H7 (cell line): ENCODE measurements around the gene LRRK1. TPM values are rescaled to one million over a fixed set of nuclear protein-coding genes. Genes with fewer than 3 reads are reported as not detected.
A peak's percentile ranks its signal among the peaks of the same experiment; 100 is the strongest.
"Not testable (repeated sequence)": the region's sequence is repeated elsewhere in the genome, so short reads cannot be mapped to it uniquely, and the experiment has no call there.

Experiments used
- DNase-seq: peaks from one replicate; pipeline ENCODE4 v3.0.0; 2012
- H3K27me3 ChIP-seq: 2 replicates; pipeline ENCODE4 v1.6.0; 2011; ENCODE audit warnings: mild to moderate bottlenecking, low read length; ENCODE audit not compliant: control insufficient read depth, insufficient read depth
- H3K36me3 ChIP-seq: replicated peaks from 2 replicates; pipeline ENCODE4 v1.5.1; 2011; ENCODE audit warnings: low read length; ENCODE audit not compliant: control insufficient read depth, insufficient read depth
- H3K4me3 ChIP-seq: 2 replicates; pipeline ENCODE4 v1.5.1; 2011; ENCODE audit warnings: low read depth, mild to moderate bottlenecking, control low read depth, low read length, moderate library complexity; ENCODE audit not compliant: insufficient read depth
- total RNA-seq: library from RNA; depleted of rRNA; stranded (reverse); fragments of >200 nt; shearing (Covaris generic); gene quantifications from 2 replicates; pipeline ENCODE4 v1.2.3, GENCODE V29; 2014

The LRRK1 gene
- total RNA-seq, 1 experiment from 2014 or later, result 3.3 TPM

DNA sequence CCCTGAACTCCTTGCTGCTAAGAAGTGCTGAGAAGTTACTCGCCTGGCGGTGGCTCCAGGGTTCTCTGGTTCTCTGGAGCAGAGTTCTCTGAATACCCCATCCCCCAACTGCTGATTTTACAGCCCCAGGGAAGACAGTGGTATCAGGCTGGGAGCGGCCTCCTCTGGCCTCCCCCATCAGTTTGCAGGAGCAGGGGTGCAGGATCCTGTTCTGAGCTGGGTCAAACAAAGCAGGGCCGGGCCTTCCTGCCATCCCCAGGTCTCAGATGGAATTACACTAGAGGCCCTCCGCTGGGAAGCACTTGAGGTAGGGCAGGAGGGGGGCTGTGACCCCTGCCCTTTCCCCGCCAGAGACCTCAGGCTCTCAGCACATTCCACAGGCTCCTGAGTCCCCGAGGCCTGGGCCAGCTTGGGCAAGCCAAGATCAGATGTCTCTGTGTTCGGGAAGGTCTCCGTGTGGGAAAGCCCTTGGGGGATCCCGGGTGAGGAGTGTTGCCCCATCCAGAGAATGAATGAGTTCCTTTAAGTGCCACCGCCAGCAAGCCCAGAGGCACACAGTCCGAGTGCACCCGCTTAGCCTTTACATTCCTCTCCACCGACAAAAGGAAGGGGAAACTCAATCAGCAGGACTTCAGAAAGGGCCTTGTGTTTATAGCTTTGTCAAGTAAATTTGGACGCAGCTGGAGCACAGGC, 149.9 kb downstream of the LRRK1 start:
- Histone ChIP-seq H3K27me3 (no peaks in the 10 kb centered on the region), H3K4me3 (no peak overlapping the region; the same call in 1 of the 2 replicates), H3K36me3 (peaks cover 1% of the 10 kb centered on the region; the same call in 1 of the 2 replicates)
- DNase-seq, result peak; percentile 92

- Histone ChIP-seq H3K27me3 (no peaks in the 10 kb centered on the region), H3K36me3 (peaks cover 1% of the 10 kb centered on the region; the same call in 1 of the 2 replicates), H3K4me3 (no peak overlapping the region)
- DNase-seq, result no peak
These were observed 150.5 kb downstream of the LRRK1 start for GRCh38 chr15:101069654-101069973.

DNA sequence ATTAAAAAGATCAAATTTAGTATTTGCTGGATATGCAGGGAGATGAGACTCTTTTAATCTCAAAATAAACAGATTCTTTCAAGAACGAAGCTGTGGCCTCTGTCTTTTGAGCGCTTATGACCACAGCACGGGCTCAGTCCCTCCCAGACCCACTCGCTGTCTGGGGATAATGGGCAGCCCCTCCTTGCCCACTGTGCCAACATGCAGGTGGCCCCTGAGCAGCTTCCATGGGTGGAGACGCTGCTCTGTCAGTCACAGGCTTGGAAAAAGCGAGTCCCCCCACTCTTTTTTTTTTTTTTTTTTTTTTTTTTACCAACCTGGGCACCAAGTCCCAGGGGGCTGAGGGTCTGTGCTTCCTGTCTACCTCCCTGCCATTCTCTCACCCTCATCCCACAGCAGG, 150.9 kb downstream of the LRRK1 start:
- H3K4me3 ChIP-seq, result no peak overlapping the region
- peaks cover 1% of the 10 kb centered on the region; the same call in 1 of the 2 replicates for H3K36me3 ChIP-seq
- H3K27me3 ChIP-seq, result no peaks in the 10 kb centered on the region
- no peak for DNase-seq

GRCh38 chr15:101070502-101071273, 151.5 kb downstream of the LRRK1 start:
- Histone ChIP-seq H3K36me3 (peaks cover 1% of the 10 kb centered on the region; the same call in 1 of the 2 replicates), H3K27me3 (no peaks in the 10 kb centered on the region), H3K4me3 (no peak overlapping the region)
- DNase-seq, result no peak

DNA sequence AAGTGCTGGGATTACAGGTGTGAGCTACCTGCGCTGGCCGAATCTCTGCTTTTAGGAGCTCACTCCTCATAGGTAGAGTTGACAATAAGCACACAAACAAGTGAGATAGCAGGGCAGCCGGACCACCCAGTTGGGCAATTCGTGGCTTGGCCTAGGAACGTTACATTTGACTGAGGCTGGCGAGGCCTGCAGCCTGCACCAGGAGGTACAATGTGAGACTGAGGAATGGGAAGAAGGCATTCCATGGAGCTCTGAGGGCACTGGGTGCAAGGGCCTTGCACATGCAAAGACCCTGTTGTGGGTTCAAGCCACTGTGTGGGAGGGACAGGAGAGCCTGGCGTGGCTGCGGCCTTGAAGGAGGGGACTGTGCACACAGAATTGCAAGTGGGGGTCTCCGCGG, 152.5 kb downstream of the LRRK1 start:
- H3K36me3 ChIP-seq, result peaks cover 1% of the 10 kb centered on the region; the same call in 1 of the 2 replicates
- no peaks in the 10 kb centered on the region for H3K27me3 ChIP-seq
- H3K4me3 ChIP-seq, result no peak overlapping the region
- no peak for DNase-seq

DNA sequence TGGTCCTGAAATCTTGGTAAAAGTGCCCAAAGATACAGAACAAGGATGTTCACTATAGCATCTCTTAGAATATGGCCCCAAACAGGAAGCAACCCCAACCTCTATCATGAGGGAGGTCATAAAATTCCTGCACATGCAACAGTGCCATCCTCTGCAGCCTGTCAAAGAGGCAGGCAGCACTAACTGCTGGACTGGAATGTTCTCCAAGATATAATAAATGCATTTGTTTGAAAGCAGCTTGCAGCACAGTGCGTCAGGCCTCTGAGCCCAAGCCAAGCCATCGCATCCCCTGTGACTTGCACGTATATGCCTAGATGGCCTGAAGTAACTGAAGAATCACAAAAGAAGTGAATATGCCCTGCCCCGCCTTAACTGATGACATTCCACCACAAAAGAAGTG, 153.1 kb downstream of the LRRK1 start:
- H3K36me3 ChIP-seq, H3K4me3 ChIP-seq, H3K27me3 ChIP-seq, DNase-seq: not testable (repeated sequence)

DNA sequence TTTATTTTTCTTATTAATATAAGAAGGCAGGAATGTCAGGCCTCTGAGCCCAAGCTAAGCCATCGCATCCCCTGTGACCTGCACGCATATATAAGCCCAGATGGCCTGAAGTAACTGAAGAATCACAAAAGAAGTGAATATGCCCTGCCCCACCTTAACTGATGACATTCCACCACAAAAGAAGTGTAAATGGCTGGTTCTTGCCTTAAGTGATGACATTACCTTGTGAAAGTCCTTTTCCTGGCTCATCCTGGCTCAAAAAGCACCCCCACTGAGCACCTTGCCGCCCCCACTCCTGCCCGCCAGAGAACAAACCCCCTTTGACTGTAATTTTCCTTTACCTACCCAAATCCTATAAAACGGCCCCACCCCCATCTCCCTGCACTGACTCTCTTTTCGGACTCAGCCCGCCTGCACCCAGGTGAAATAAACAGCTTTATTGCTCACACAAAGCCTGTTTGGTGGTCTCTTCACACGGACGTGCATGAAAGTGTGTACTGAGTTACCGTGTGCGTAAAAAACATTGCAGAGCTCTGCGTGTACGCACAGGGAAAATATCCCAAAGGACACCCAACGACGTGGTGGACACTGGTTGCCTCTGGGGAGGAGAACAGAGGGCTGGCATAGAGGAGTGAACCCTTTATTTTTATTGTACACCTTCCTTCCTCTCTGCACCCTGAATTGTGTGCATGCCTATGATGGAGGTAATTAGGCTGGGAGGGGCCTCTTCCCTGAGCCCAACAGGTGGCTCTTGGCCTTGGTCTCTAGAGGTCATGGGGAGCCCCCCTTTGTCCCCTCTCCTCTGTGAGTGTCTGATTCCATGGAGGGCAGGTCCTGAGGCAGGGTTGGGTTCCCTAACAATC, 158.9 kb downstream of the LRRK1 start:
- not testable (repeated sequence) for H3K4me3 ChIP-seq, H3K36me3 ChIP-seq, H3K27me3 ChIP-seq, DNase-seq

DNA sequence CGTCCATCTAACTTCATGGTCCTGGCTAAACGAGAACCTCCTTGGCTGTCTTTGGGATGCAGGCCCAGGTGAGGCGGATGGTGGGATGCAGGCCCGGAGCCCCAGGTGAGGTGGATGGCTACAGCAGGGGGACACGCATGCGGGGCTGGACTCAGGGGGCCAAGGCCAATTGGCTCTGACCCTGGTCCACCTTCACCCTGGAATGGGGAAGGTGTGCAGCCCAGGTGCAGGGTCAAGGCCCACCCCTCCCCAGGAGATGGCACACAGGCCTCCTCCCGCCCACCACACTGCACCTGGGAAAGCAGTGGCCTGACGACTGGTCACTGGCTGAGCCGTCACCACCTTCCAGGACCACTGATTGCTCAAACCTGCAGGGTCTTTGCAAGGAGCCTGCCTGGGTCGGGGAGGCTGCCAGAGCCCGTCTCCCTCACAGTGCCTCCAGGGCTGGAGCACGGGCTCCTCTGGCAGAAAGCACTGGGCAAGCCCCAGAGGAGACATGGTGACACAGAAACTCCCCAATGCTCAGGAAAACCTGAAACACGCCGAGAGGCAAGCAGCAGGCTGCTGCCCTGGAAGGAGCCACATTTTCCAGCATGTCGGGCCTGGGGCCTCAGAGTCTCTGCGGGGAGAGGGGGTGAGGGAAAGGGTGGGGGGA, 159.6 kb downstream of the LRRK1 start:
- H3K27me3 ChIP-seq, result no peaks in the 10 kb centered on the region
- no peaks in the 10 kb centered on the region for H3K36me3 ChIP-seq
- no peak overlapping the region for H3K4me3 ChIP-seq
- DNase-seq, result no peak

DNA sequence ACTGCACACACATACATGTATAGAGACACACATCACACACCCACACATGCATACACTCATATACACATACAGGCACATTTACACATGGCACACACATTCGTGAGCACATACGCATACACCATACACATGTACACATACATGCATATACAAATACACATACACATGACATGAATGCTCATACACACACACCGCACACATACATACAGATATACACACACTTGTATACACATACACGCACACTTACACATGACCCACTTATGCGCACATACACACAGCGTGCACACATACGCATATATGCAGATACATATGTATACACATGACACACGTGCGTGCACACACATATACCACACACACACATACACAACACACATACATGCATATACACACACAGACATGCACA, 162.7 kb downstream of the LRRK1 start:
- no peaks in the 10 kb centered on the region for H3K36me3 ChIP-seq
- H3K27me3 ChIP-seq, result no peaks in the 10 kb centered on the region
- H3K4me3 ChIP-seq, result no peak overlapping the region
- DNase-seq, result no peak

GRCh38 chr15:101083336-101084045, 164.3 kb downstream of the LRRK1 start:
- Histone ChIP-seq H3K27me3 (no peaks in the 10 kb centered on the region; the same call in 1 of the 2 replicates), H3K4me3 (no peak overlapping the region), H3K36me3 (no peaks in the 10 kb centered on the region)
- DNase-seq, result no peak

GRCh38 chr15:101084801-101085200, 165.6 kb downstream of the LRRK1 start:
- Histone ChIP-seq H3K36me3 (no peaks in the 10 kb centered on the region), H3K4me3 (no peak overlapping the region), H3K27me3 (no peaks in the 10 kb centered on the region; the same call in 1 of the 2 replicates)
- no peak for DNase-seq

GRCh38 chr15:101085311-101085700, 166.1 kb downstream of the LRRK1 start:
- Histone ChIP-seq H3K4me3 (no peak overlapping the region), H3K27me3 (no peaks in the 10 kb centered on the region; the same call in 1 of the 2 replicates), H3K36me3 (no peaks in the 10 kb centered on the region)
- no peak for DNase-seq

GRCh38 chr15:101086394-101087171, 167.4 kb downstream of the LRRK1 start:
- H3K4me3 ChIP-seq, result no peak overlapping the region
- no peak for DNase-seq
- no peaks in the 10 kb centered on the region for H3K36me3 ChIP-seq
- no peaks in the 10 kb centered on the region; the same call in 1 of the 2 replicates for H3K27me3 ChIP-seq
